CD4-positive, alpha-beta T cell treated with Interleukin-17A for 4 hours (primary cell): ENCODE results near the gene HOXD1.

Experiments used
- DNase-seq: peaks from one replicate; pipeline ENCODE4 v3.0.0-alpha.2; 2020; ENCODE audit warnings: mixed read lengths

The HOXD1 gene

DNA sequence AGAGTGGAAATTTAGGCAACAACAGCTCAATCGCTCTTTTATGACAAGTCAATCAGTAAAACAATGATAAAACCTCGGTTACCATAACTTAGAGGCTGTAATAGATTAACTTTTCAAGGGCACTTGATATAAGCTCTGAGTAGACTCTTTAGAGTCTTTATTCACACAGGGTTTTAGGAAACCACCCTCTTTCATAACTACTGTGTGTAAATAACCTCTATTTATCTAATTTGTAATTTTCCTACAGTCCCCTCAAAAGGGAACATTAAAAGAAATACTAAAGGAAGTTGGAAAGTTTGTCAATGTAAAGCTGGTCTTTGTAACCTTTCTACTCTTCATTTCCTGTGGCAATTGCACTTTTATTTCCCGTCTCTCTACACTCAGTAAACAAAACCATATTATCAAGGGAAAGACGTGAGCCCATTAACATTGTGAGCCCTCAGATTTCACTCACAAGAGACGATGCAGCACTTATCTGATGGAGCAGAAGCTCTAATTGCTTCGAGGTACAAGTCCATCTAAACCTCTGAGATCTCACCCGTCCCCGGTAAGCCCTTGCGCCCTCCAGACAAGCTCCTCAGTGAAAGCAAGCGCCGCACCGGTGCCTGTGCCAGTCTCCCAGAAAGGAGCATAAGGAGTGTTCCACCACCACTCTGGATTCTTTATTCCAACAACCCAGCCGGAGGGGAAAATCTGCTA lies 1.1 kb upstream of the HOXD1 start:
- DNase-seq: no peak

DNA sequence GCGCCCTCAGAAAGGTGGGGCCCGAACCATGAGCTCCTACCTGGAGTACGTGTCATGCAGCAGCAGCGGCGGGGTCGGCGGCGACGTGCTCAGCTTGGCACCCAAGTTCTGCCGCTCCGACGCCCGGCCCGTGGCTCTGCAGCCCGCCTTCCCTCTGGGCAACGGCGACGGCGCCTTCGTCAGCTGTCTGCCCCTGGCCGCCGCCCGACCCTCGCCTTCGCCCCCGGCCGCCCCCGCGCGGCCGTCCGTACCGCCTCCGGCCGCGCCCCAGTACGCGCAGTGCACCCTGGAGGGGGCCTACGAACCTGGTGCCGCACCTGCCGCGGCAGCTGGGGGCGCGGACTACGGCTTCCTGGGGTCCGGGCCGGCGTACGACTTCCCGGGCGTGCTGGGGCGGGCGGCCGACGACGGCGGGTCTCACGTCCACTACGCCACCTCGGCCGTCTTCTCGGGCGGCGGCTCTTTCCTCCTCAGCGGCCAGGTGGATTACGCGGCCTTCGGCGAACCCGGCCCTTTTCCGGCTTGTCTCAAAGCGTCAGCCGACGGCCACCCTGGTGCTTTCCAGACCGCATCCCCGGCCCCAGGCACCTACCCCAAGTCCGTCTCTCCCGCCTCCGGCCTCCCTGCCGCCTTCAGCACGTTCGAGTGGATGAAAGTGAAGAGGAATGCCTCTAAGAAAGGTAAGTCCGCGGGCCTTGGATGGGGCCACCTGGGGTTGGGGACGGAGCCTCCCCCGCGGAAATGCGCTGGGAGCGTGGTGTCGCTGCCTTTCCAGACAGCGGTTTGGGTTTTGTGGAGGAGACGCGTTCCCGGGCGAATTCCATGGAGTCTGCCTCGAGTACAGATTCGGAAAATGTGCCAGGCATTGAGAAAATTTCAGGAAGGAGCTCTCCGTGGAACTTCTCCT lies 559 bp downstream of the HOXD1 start:
- DNase-seq: no peak

DNA sequence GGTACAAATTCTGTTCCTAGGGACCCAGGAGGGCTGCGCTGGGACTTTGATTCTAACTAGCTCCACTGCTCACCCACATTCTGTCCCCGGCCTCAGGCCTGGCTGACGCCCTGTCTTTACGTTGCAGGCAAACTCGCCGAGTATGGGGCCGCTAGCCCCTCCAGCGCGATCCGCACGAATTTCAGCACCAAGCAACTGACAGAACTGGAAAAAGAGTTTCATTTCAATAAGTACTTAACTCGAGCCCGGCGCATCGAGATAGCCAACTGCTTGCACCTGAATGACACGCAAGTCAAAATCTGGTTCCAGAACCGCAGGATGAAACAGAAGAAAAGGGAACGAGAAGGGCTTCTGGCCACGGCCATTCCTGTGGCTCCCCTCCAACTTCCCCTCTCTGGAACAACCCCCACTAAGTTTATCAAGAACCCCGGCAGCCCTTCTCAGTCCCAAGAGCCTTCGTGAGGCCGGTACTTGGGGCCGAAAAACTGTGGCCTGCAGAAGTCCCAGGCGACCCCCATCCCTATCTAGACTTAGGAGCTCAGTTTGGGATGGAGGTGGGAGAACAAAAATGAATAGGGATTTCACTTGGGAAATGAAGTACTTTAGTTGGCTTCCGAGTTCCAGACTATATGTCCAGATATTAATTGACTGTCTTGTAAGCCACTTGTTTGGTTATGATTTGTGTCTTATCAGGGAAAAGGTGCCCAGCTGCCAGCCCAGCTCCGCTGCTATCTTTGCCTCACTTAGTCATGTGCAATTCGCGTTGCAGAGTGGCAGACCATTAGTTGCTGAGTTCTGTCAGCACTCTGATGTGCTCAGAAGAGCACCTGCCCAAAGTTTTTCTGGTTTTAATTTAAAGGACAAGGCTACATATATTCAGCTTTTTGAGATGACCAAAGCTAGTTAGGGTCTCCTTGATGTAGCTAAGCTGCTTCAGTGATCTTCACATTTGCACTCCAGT lies 1.5 kb downstream of the HOXD1 start:
- no peak for DNase-seq

- no peak for DNase-seq
Measured at GRCh38 chr2:176192351-176192750, 3.9 kb downstream of the HOXD1 start.

DNA sequence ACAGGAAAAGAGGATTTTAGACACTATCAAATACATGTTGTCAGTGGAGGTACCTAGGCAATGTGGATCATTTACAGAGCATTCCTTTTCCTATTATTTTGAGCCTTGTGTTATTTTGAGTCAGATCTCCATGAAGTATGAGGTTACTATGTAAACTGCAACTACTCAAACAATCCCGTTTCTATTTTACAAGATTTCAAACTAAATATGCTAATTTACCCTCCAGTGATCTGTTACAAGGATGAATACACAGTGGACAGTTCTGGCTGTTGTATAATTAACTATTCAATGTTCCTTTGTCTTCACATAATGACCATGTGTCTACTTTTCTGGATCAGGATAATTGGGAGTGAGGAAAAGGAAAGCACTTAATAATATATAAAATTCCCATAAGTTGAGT lies 4.6 kb downstream of the HOXD1 start:
- DNase-seq: no peak

DNA sequence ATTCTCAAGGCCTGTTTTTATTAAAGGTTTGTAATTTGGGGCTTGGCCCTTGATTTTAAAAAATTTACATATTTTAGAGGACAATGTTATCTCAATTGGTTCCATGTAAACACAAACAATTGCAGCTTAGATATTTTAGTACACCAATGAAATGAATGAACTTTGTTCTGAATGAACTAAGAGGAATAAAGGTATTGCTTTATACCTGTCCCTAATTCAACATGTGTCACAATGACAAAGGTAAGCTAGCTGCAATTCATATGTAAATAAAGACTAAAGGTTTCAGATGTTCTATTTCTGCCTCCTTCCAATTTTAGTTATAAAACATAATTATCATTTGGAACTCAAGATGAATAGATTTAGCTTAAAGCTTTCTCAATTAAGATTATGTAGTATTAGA lies 11.4 kb downstream of the HOXD1 start:
- DNase-seq: no peak

DNA sequence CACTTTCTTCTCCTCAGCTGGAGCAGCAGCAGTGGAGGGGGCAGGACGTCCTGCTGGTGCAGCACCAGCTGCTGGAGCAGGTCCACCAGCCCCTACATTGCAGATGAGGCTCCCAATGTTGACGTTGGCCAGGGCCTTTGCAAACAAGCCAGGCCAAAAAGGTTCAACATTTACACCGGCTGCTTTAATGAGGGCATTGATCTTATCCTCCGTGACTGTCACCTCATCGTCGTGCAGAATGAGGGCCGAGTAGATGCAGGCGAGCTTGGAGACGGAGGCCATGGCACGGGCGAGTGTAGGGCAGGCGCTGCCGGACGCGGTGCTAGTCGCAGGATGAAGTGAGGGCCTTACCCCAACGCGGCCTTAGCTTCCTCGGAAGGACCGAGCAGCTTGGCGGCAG lies 12.5 kb downstream of the HOXD1 start:
- DNase-seq: no peak

GRCh38 chr2:176202491-176202890 lies 14.0 kb downstream of the HOXD1 start:
- no peak for DNase-seq

DNA sequence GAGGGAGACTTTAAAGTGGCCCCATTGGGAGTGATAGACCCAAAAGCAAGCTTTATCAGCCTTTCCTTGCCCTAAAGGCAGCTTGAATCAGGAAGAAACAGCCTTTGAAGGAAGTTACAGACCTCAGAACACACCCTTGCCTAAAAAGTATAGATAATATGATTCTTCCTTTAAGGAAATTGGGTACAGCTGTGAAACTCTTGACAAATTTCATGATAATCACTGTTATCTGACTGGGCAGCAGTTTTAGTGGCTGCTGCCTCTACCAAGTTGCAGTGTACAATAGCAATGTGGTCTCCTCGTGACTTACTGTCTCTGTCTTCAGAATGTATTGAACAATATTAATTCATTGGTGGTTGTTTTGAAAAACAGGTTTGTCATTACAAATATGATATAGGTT lies 16.7 kb downstream of the HOXD1 start:
- DNase-seq: no peak

DNA sequence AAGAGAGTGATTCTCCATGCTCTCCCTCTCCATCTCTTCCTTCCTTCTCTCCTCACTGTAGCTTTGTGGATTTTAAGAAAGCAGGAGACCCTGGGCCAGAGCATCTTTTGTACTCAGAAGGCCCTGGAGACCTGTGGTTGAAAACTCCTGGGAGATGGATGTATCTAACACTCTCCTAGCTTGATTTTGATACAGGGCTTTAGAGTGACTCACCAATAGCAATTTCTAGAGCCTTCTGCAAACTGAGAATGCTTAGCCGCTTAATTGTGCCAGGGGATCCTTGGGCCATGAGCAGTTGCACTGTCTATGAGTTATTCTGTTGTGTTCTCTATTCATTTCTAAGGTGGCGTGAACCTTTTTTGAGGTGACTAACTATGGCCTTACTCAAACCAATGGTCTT lies 17.7 kb downstream of the HOXD1 start:
- DNase-seq: no peak

DNA sequence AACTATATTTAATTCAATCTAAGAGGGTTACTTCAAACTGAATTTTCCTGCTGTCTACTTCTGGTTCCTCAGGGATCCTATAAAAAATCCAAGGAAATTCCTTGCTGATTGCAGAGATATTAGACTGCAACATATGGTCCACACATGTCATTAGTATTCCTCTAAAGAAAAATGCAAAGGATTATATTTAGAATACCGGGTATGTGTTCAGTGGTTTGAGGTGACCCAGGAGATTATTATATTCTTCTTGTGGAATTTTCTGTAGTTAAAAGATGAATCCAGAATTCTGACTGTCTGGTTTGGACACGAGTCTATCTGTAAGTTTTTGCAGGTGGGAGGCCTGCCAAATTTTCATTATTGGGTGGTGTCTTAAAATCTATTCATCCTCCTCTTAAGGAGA lies 18.2 kb downstream of the HOXD1 start:
- no peak for DNase-seq

DNA sequence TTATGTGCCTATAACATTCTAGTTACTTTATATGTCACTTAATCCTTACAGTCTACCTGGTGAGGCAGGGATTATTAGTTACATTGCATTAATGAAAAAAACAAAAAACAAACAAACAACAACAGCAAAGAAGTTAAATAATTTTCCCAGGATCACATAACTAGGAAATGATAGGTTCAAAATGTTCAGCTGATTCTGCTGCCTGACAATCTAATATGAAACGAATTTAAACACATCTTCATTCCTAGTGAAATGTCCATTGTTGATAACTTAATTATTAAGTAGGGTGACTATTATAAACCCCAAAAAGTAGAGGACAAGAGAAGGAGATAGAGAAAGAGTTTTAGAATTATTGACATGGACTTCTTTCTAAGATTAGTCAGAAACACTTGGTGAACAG lies 22.6 kb downstream of the HOXD1 start:
- DNase-seq: no peak

- no peak for DNase-seq
Measured at GRCh38 chr2:176212276-176212675, 23.8 kb downstream of the HOXD1 start.

DNA sequence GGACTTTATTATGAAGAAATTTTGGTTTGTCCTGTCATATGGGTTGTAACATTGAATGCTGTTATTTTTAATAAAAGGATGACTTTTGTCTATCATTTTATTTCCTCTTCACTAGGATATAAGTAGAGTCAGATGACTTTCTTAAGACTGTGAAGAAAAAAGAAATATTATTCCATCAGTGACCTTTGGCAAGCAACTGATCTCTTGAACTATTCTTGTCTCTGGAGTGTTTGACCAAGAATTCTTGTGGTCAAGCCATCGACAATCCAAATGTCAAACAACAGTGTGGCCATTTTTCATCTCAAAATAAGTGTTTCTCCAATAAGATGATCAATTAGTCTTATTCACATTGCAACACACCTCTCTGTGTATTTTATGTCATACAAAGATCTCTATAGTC lies 24.9 kb downstream of the HOXD1 start:
- DNase-seq: no peak

- DNase-seq: no peak
Measured at GRCh38 chr2:176227874-176228273, 39.4 kb downstream of the HOXD1 start.

GRCh38 chr2:176234156-176234555 lies 45.7 kb downstream of the HOXD1 start:
- DNase-seq: no peak

GRCh38 chr2:176234940-176235339 lies 46.5 kb downstream of the HOXD1 start:
- DNase-seq: no peak

- no peak for DNase-seq
Measured at GRCh38 chr2:176237456-176237855, 49.0 kb downstream of the HOXD1 start.

- DNase-seq: no peak
Measured at GRCh38 chr2:176239031-176239430, 50.6 kb downstream of the HOXD1 start.

DNA sequence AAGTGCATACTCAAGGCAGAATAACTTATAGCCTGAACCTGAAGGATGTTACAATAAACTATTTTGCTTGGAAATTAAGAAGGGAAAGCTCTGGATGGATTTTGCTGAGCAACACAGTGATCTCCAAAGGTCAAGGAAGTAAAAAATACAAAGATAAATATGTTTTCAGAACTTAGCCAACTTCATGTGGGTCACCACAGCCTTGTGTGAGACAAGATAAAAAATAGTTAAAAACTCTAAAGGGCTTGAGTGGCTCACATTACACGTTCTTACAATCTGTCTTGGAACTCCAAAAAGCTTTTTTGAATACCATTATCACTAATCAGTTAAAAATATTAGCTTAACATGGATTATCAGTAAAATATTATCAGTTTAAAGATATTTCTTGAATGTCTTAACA lies 51.8 kb downstream of the HOXD1 start:
- DNase-seq: no peak
